ENCODE measurements around the gene RAB13. TPM values are rescaled to one million over a fixed set of nuclear protein-coding genes. Genes with fewer than 3 reads are reported as not detected.

The RAB13 gene
- total RNA-seq, 1 donor from 2014 or later = 145 TPM

GRCh38 chr1:153968000-153968363 lies 18.2 kb downstream of the RAB13 start:
- Mint-ChIP-seq H3K27me3 (ENCODE audit: low read depth, unreplicated experiment) (no peaks in the 10 kb centered on the region), H3K4me3 (ENCODE audit: unreplicated experiment) (peak overlapping the region; percentile 90), H3K4me1 (ENCODE audit: low read depth, unreplicated experiment) (peaks cover 7% of the 10 kb centered on the region), H3K9me3 (ENCODE audit: unreplicated experiment) (no peaks in the 10 kb centered on the region), H3K36me3 (ENCODE audit: low read depth, unreplicated experiment) (no peaks in the 10 kb centered on the region), H3K27ac (ENCODE audit: unreplicated experiment) (peak overlapping the region; percentile 82)
- Histone ChIP-seq H3K4me3 (ENCODE audit: insufficient read depth, low read depth, low read length) (peak overlapping the region; percentile 72), H4K20me1 (ENCODE audit: insufficient read depth, low read length) (no peaks in the 10 kb centered on the region), H3K4me2 (ENCODE audit: low read length) (peak overlapping the region; percentile 100), H3K36me3 (ENCODE audit: insufficient read depth, low read length) (no peaks in the 10 kb centered on the region), H3K9ac (ENCODE audit: low read length) (peak overlapping the region; percentile 81), H2AFZ (ENCODE audit: low read depth, low read length) (peak overlapping the region; percentile 87), H3K79me2 (ENCODE audit: insufficient read depth, low read length) (peaks cover 12% of the 10 kb centered on the region), H3K4me1 (ENCODE audit: insufficient read depth, low read length) (peaks cover 18% of the 10 kb centered on the region), H3K27ac (ENCODE audit: low read depth, low read length) (peak overlapping the region; percentile 53), H3K9me3 (ENCODE audit: insufficient read depth, low read depth, low read length) (no peaks in the 10 kb centered on the region), H3K27me3 (ENCODE audit: insufficient read depth, low read length) (no peaks in the 10 kb centered on the region)
- TF ChIP-seq CTCF (IDR thresholded peaks at IDR 0.05; ENCODE audit: insufficient read depth, low read depth, low read length) = no peak
- TF ChIP-seq EZH2 (IDR thresholded peaks at IDR 0.05; ENCODE audit: insufficient read depth, low read length) = no peak
- DNase-seq (ENCODE audit: low read depth) (no peak), FAIRE-seq (no peak)

DNA sequence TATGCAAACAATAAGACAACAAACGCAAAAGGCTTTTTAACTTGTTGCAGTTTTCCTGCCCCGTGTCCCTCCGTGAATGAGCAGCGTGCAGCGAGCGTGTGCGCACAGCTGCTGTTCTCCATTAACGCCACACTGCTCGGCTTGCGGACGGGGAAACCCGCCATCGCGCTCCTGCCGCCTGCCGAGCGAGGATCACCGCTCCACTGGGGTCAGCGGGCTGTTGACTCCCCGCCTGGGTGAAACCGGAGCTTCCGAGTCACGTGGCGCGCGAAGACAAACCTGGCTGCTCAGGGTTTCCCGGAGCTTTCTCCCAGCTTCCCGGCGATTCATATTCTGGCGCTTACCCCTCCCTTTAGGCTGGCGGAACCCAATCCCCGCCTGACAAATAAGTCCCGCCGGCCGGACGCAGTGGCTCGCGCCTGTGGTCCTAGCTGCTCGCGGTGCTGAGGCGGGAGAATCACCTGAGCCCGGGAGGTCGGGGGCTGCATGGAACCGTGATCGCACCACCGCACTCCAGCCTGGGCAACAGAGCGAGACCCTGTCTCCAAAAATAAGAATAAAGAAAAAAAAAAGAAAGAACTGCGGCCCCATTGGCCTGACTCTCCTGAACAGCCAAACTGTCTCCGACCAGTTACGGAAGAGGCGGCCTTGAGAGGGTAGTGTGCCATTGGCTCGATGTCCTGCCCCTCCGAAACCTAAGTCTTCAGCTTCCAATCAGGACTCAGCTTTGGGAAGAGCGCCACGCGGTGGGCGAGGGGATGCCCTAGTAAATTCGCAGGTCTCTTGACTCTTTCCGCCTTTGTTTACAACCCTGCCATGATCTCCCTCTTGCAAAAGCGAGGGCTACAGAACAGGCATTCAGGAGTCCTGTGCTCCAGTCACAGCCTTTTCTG lies 18.8 kb downstream of the RAB13 start, which contains the start of gene CREB3L4:
TSS of gene CREB3L4 (plus strand) at position 796 of the 893 bp plus-strand sequence. CDS start 624 bp downstream, outside the sequence.
- Histone ChIP-seq H3K36me3 (ENCODE audit: insufficient read depth, low read length) (no peaks in the 10 kb centered on the region), H3K9ac (ENCODE audit: low read length) (peak within 1 kb of the TSS; percentile 81), H4K20me1 (ENCODE audit: insufficient read depth, low read length) (no peaks in the 10 kb centered on the region), H3K4me1 (ENCODE audit: insufficient read depth, low read length) (peaks cover 24% of the 10 kb centered on the region), H3K4me3 (ENCODE audit: insufficient read depth, low read depth, low read length) (peak within 1 kb of the TSS; percentile 72), H3K4me2 (ENCODE audit: low read length) (peak within 1 kb of the TSS; percentile 100), H3K79me2 (ENCODE audit: insufficient read depth, low read length) (peaks cover 19% of the 10 kb centered on the region), H3K9me3 (ENCODE audit: insufficient read depth, low read depth, low read length) (no peaks in the 10 kb centered on the region), H2AFZ (ENCODE audit: low read depth, low read length) (peak within 1 kb of the TSS; percentile 87), H3K27ac (ENCODE audit: low read depth, low read length) (peak within 1 kb of the TSS; percentile 73), H3K27me3 (ENCODE audit: insufficient read depth, low read length) (no peaks in the 10 kb centered on the region)
- peak; percentile 39 for TF ChIP-seq CTCF (IDR thresholded peaks at IDR 0.05; ENCODE audit: insufficient read depth, low read depth, low read length)
- no peak for TF ChIP-seq EZH2 (IDR thresholded peaks at IDR 0.05; ENCODE audit: insufficient read depth, low read length)
- DNase-seq (ENCODE audit: low read depth) (peak; percentile 99), FAIRE-seq (no peak)
- Mint-ChIP-seq H3K27ac (ENCODE audit: unreplicated experiment) (peak within 1 kb of the TSS; percentile 82), H3K4me1 (ENCODE audit: low read depth, unreplicated experiment) (peaks cover 12% of the 10 kb centered on the region), H3K27me3 (ENCODE audit: low read depth, unreplicated experiment) (no peaks in the 10 kb centered on the region), H3K9me3 (ENCODE audit: unreplicated experiment) (no peaks in the 10 kb centered on the region), H3K4me3 (ENCODE audit: unreplicated experiment) (peak within 1 kb of the TSS; percentile 90), H3K36me3 (ENCODE audit: low read depth, unreplicated experiment) (no peaks in the 10 kb centered on the region)
